PC-3 (cell line): ENCODE data around the gene OSR1. TPM values are rescaled to one million over a fixed set of nuclear protein-coding genes. Genes with fewer than 3 reads are reported as not detected.

ENCODE experiments used
- ATAC-seq: fragments of 200-7000 bp; cut with Tn5 transposase; 2 replicates; pipeline ENCODE4 v1.9.1; 2020; ENCODE audit warnings: mild to moderate bottlenecking, moderate library complexity
- BruUV-seq: library from RNA; stranded (reverse); fragments of 400-500 nt; replicated peaks from 2 replicates; lab custom pipeline; 2021; lab: Mats Ljungman, UMichigan
- CTCF ChIA-PET: fragments of 300-600 bp; sonication (Branson Sonifier 250); formaldehyde crosslinking; loops from one replicate; lab custom pipeline; 2022; ENCODE audit warnings: antibody characterized with exemption; lab: Charles Lee
- POLR2A ChIA-PET: fragments of 300-600 bp; sonication (Branson Sonifier 250); formaldehyde crosslinking; loops from one replicate; lab custom pipeline; 2022; ENCODE audit warnings: antibody characterized with exemption; ENCODE audit not compliant: unreplicated experiment; lab: Charles Lee
- DNase-seq: peaks from one replicate; pipeline ENCODE4 v3.0.0-alpha.2; 2015
- H2AFZ ChIP-seq: fragments of 300-600 bp; sonication (generic); 2 replicates; pipeline ENCODE4 v1.6.0; 2016; ENCODE audit warnings: antibody characterized with exemption, low read length
- H3F3A ChIP-seq: fragments of 300-600 bp; sonication (generic); one replicate; pipeline ENCODE4 v1.6.0; 2017; ENCODE audit warnings: antibody characterized with exemption, low read length, control low read depth, mild to moderate bottlenecking; ENCODE audit not compliant: unreplicated experiment
- H3K27ac ChIP-seq: fragments of 300-600 bp; sonication (generic); 2 replicates; pipeline ENCODE4 v1.5.1; 2016; ENCODE audit warnings: mild to moderate bottlenecking, low read length
- H3K27me3 ChIP-seq: fragments of 300-600 bp; sonication (generic); 2 replicates; pipeline ENCODE4 v1.6.1; 2016; ENCODE audit warnings: low read length, mixed read lengths
- H3K36me3 ChIP-seq: fragments of 300-600 bp; sonication (generic); 2 replicates; pipeline ENCODE4 v1.6.1; 2016; ENCODE audit warnings: low read depth, mixed run types, low read length, mixed read lengths
- H3K4me1 ChIP-seq: fragments of 300-600 bp; sonication (generic); 2 replicates; pipeline ENCODE4 v1.5.1; 2016; ENCODE audit warnings: low read length; ENCODE audit not compliant: insufficient read depth
- H3K4me2 ChIP-seq: fragments of 300-600 bp; sonication (generic); 2 replicates; pipeline ENCODE4 v1.6.0; 2016; ENCODE audit warnings: low read length
- H3K4me3 ChIP-seq: fragments of 300-600 bp; sonication (generic); 2 replicates; pipeline ENCODE4 v1.5.1; 2016; ENCODE audit warnings: mild to moderate bottlenecking, low read length, mixed read lengths
- H3K79me2 ChIP-seq: fragments of 300-600 bp; sonication (generic); 2 replicates; pipeline ENCODE4 v1.6.1; 2017; ENCODE audit warnings: low read length, mixed read lengths
- H3K9ac ChIP-seq: fragments of 300-600 bp; sonication (generic); 2 replicates; pipeline ENCODE4 v1.6.0; 2016; ENCODE audit warnings: mild to moderate bottlenecking, low read length
- H3K9me2 ChIP-seq: fragments of 300-600 bp; sonication (generic); replicated peaks from 2 replicates; pipeline ENCODE4 v1.6.1; 2016; ENCODE audit warnings: mixed run types, low read length, mixed read lengths
- H3K9me3 ChIP-seq: fragments of 300-600 bp; sonication (generic); 2 replicates; pipeline ENCODE4 v1.6.1; 2016; ENCODE audit warnings: low read length, mixed read lengths
- H4K20me1 ChIP-seq: fragments of 300-600 bp; sonication (generic); 2 replicates; pipeline ENCODE4 v1.6.1; 2016; ENCODE audit warnings: low read length, mixed read lengths
- EZH2 ChIP-seq: fragments of 300-600 bp; sonication (generic); IDR thresholded peaks from one replicate; pipeline ENCODE4 v1.6.1; 2017; ENCODE audit warnings: antibody characterized with exemption, mild to moderate bottlenecking, low read length; ENCODE audit not compliant: unreplicated experiment
- EZH2phosphoT487 ChIP-seq: fragments of 300-600 bp; sonication (generic); IDR thresholded peaks from 2 replicates; pipeline ENCODE4 v1.6.1; 2018; ENCODE audit warnings: mild to moderate bottlenecking, antibody characterized with exemption, low read length, borderline replicate concordance
- intact Hi-C: fragments of 100-400 bp; cut with micrococcal nuclease; formaldehyde crosslinking; loops from 2 replicates; pipeline ENCODE4 v1.9.0; 2023
- total RNA-seq: library from RNA; depleted of rRNA; stranded (reverse); fragments of >200 nt; gene quantifications from 2 replicates; pipeline ENCODE4 v1.2.3, GENCODE V29; 2014
- TF ChIP-seq, protein P1 (sequence below): fragments of 300-600 bp; sonication (generic); conservative IDR thresholded peaks from 2 replicates; pipeline ENCODE4 v1.5.1; 2017; ENCODE audit warnings: antibody characterized with exemption, low read depth, mild to moderate bottlenecking, low read length

Gene OSR1
- total RNA-seq, 1 experiment from 2014 or later = 33.5 TPM

- Histone ChIP-seq H3K9me2 (no peaks in the 10 kb centered on the region), H3K27me3 (no peaks in the 10 kb centered on the region), H4K20me1 (no peaks in the 10 kb centered on the region), H3K4me1 (no peaks in the 10 kb centered on the region), H3K4me2 (no peak overlapping the region), H3F3A (no peaks in the 10 kb centered on the region), H3K27ac (no peak overlapping the region), H3K36me3 (no peaks in the 10 kb centered on the region), H2AFZ (no peak overlapping the region), H3K4me3 (no peak overlapping the region), H3K9ac (no peak overlapping the region), H3K79me2 (no peaks in the 10 kb centered on the region), H3K9me3 (no peaks in the 10 kb centered on the region)
- BruUV-seq = no TSS peak
- POLR2A ChIA-PET = no interaction called here
- CTCF ChIA-PET = no interaction called here
- intact Hi-C loops = no loop called here
- TF ChIP-seq, protein P1, sequence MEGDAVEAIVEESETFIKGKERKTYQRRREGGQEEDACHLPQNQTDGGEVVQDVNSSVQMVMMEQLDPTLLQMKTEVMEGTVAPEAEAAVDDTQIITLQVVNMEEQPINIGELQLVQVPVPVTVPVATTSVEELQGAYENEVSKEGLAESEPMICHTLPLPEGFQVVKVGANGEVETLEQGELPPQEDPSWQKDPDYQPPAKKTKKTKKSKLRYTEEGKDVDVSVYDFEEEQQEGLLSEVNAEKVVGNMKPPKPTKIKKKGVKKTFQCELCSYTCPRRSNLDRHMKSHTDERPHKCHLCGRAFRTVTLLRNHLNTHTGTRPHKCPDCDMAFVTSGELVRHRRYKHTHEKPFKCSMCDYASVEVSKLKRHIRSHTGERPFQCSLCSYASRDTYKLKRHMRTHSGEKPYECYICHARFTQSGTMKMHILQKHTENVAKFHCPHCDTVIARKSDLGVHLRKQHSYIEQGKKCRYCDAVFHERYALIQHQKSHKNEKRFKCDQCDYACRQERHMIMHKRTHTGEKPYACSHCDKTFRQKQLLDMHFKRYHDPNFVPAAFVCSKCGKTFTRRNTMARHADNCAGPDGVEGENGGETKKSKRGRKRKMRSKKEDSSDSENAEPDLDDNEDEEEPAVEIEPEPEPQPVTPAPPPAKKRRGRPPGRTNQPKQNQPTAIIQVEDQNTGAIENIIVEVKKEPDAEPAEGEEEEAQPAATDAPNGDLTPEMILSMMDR = no peak
- TF ChIP-seq EZH2 = no peak
- ATAC-seq (no peak), DNase-seq (no peak)
Measured at GRCh38 chr2:19378939-19379338, 20.5 kb upstream of the OSR1 start.

DNA sequence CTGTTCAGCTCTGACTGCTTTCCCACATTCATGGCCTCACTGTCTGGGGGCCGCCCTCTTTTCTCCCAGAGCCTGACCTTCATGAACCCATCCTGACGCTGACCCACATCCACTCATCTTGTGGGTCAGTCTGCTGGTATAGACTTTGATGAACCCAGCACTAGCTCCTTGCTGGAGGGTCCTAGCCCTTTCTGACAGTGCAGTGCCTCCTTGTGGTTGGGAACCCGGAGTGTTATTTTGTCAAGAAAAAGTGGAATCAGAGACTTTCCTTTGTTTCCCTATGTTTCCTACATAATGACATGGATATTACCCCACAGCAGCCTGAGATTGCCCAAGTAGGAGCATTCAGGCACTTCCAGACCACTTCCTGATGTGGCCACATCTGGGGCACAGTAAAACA lies 19.3 kb upstream of the OSR1 start:
- H3K9ac ChIP-seq = no peak overlapping the region
- no TSS peak for BruUV-seq
- no peak for DNase-seq
- no peaks in the 10 kb centered on the region for H3F3A ChIP-seq
- no peak for ATAC-seq
- POLR2A ChIA-PET = no interaction called here
- H3K4me3 ChIP-seq = no peak overlapping the region
- no peak overlapping the region for H2AFZ ChIP-seq
- H3K9me2 ChIP-seq = no peaks in the 10 kb centered on the region
- no peak overlapping the region for H3K4me2 ChIP-seq
- no peaks in the 10 kb centered on the region for H3K27me3 ChIP-seq
- H3K27ac ChIP-seq = no peak overlapping the region
- H3K9me3 ChIP-seq = no peaks in the 10 kb centered on the region
- TF ChIP-seq EZH2phosphoT487 (no peak), EZH2 (no peak)
- TF ChIP-seq, protein P1 = no peak; the same call in 1 of the 2 replicates
- CTCF ChIA-PET = no interaction called here
- H3K4me1 ChIP-seq = no peaks in the 10 kb centered on the region
- no peaks in the 10 kb centered on the region for H3K79me2 ChIP-seq
- H4K20me1 ChIP-seq = no peaks in the 10 kb centered on the region
- H3K36me3 ChIP-seq = no peaks in the 10 kb centered on the region
- intact Hi-C loops = no loop called here

DNA sequence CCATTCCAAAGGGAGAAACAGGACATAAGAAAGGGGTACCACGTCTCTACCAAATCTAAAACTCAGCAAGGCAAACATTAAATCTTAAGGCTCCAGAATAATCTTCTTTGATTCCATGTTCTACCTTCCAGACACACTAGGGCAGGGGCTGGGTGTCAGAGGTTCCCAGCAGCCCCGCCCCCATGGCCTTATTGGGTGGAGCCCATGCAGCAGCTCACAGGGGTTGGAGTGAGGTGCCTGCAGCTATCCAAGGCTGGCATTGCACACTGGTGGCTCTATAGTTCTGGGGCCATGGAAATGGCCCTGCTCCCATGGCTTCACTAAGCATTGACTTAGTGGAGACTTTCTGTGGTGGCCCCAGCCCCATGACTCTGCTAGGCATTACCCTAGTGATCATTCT lies 14.9 kb upstream of the OSR1 start:
- BruUV-seq = no TSS peak
- DNase-seq = no peak
- CTCF ChIA-PET = no interaction called here
- no peak overlapping the region for H3K27ac ChIP-seq
- intact Hi-C loops = no loop called here
- H3F3A ChIP-seq = no peaks in the 10 kb centered on the region
- H2AFZ ChIP-seq = no peak overlapping the region
- no peaks in the 10 kb centered on the region for H3K36me3 ChIP-seq
- H4K20me1 ChIP-seq = no peaks in the 10 kb centered on the region
- no peak overlapping the region for H3K9ac ChIP-seq
- H3K79me2 ChIP-seq = no peaks in the 10 kb centered on the region
- no peaks in the 10 kb centered on the region for H3K9me3 ChIP-seq
- TF ChIP-seq, protein P1 = no peak
- TF ChIP-seq EZH2phosphoT487 = no peak
- no peak for ATAC-seq
- no peak overlapping the region for H3K4me2 ChIP-seq
- H3K4me3 ChIP-seq = no peak overlapping the region
- no peaks in the 10 kb centered on the region for H3K27me3 ChIP-seq
- POLR2A ChIA-PET = no interaction called here
- no peaks in the 10 kb centered on the region for H3K4me1 ChIP-seq
- no peaks in the 10 kb centered on the region for H3K9me2 ChIP-seq
